Measurements from ENCODE around the gene MTMR12. TPM values are rescaled to one million over a fixed set of nuclear protein-coding genes. Genes with fewer than 3 reads are reported as not detected.
A peak's percentile ranks its signal among the peaks of the same experiment; 100 is the strongest.

MTMR12 gene
- total RNA-seq (10 to 100 TPM; 19.1 to 19.9 TPM), polyA plus RNA-seq (ENCODE audit: insufficient read length in 2 of 2) (10 to 100 TPM; 16.2 to 17.0 TPM)
- long read RNA-seq, donor 1 = 0 reads
- long read RNA-seq, donor 2 = 0 reads
- long read RNA-seq, donor 3, full-length matches to known transcripts = 1 of 1 reads
- long read RNA-seq, donor 3, partial matches to known transcripts = 0 of 1 reads
- long read RNA-seq, donor 3, other reads (novel, unspliced or antisense) = 0 of 1 reads
- long read RNA-seq, donor 4, full-length matches to known transcripts = 1 of 1 reads
- long read RNA-seq, donor 4, partial matches to known transcripts = 0 of 1 reads
- long read RNA-seq, donor 4, other reads (novel, unspliced or antisense) = 0 of 1 reads

- whole genome bisulfite sequencing (ENCODE audit: insufficient coverage) = under 1% methylated on average over 82 of the region's 83 CpGs
- H3K27me3 ChIP-seq (ENCODE audit: control insufficient read depth, insufficient read depth, low read length) = no peaks in the 10 kb centered on the region
- peaks cover 3% of the 10 kb centered on the region for H3K36me3 ChIP-seq (ENCODE audit: control insufficient read depth, insufficient read depth, low read length)
- H3K4me3 ChIP-seq (ENCODE audit: low read depth, low read length) = peak within 1 kb of the TSS; percentile 74
- no peaks in the 10 kb centered on the region for H3K9me3 ChIP-seq (ENCODE audit: control insufficient read depth, insufficient read depth, low read length)
- H3K27ac ChIP-seq (ENCODE audit: low read depth, low read length) = peak within 1 kb of the TSS; percentile 93
- peaks cover 14% of the 10 kb centered on the region for H3K4me1 ChIP-seq (ENCODE audit: control insufficient read depth, insufficient read depth, low read length)
- peak; percentile 96 to 100 (median 99) for DNase-seq (ENCODE audit: low read depth in 4 of 6, low spot score in 6 of 6)
Observed at GRCh38 chr5:32312595-32313332, at the start of gene MTMR12. TSS of gene MTMR12 (minus strand) at chr5:32312939. CDS start at chr5:32312838, 101 bp downstream.

- H3K36me3 ChIP-seq (ENCODE audit: control insufficient read depth, insufficient read depth, low read length) = peaks cover 15% of the 10 kb centered on the region
- no peaks in the 10 kb centered on the region for H3K4me1 ChIP-seq (ENCODE audit: control insufficient read depth, insufficient read depth, low read length)
- no peak overlapping the region for H3K4me3 ChIP-seq (ENCODE audit: low read depth, low read length)
- no peaks in the 10 kb centered on the region for H3K27me3 ChIP-seq (ENCODE audit: control insufficient read depth, insufficient read depth, low read length)
- H3K9me3 ChIP-seq (ENCODE audit: control insufficient read depth, insufficient read depth, low read length) = no peaks in the 10 kb centered on the region
- DNase-seq (ENCODE audit: low read depth in 4 of 6, low spot score in 6 of 6) = no peak
- H3K27ac ChIP-seq (ENCODE audit: low read depth, low read length) = no peak overlapping the region
- 100% methylated on average over 1 of the region's 4 CpGs for WGBS (ENCODE audit: insufficient coverage)
Observed at GRCh38 chr5:32362527-32362926, 49.8 kb upstream of the MTMR12 start.

- H3K27ac ChIP-seq (ENCODE audit: low read depth, low read length) = no peak overlapping the region
- no peak for DNase-seq (ENCODE audit: low read depth in 4 of 6, low spot score in 6 of 6)
- H3K4me3 ChIP-seq (ENCODE audit: low read depth, low read length) = no peak overlapping the region
- H3K4me1 ChIP-seq (ENCODE audit: control insufficient read depth, insufficient read depth, low read length) = no peaks in the 10 kb centered on the region
- no peaks in the 10 kb centered on the region for H3K27me3 ChIP-seq (ENCODE audit: control insufficient read depth, insufficient read depth, low read length)
- H3K36me3 ChIP-seq (ENCODE audit: control insufficient read depth, insufficient read depth, low read length) = peaks cover 18% of the 10 kb centered on the region
- no peaks in the 10 kb centered on the region for H3K9me3 ChIP-seq (ENCODE audit: control insufficient read depth, insufficient read depth, low read length)
- WGBS (ENCODE audit: insufficient coverage) = no CpG with 5 or more reads among the region's 4 CpGs
Observed at GRCh38 chr5:32360906-32361305, 48.2 kb upstream of the MTMR12 start.

GRCh38 chr5:32358611-32359010 is 45.9 kb upstream of the MTMR12 start:
- no peak for DNase-seq (ENCODE audit: low read depth in 4 of 6, low spot score in 6 of 6)
- Histone ChIP-seq H3K36me3 (ENCODE audit: control insufficient read depth, insufficient read depth, low read length) (peaks cover 15% of the 10 kb centered on the region), H3K9me3 (ENCODE audit: control insufficient read depth, insufficient read depth, low read length) (no peaks in the 10 kb centered on the region), H3K27ac (ENCODE audit: low read depth, low read length) (no peak overlapping the region), H3K4me1 (ENCODE audit: control insufficient read depth, insufficient read depth, low read length) (no peaks in the 10 kb centered on the region), H3K4me3 (ENCODE audit: low read depth, low read length) (no peak overlapping the region), H3K27me3 (ENCODE audit: control insufficient read depth, insufficient read depth, low read length) (no peaks in the 10 kb centered on the region)
- no CpG with 5 or more reads among the region's 6 CpGs for WGBS (ENCODE audit: insufficient coverage)

GRCh38 chr5:32357658-32358057 is 44.9 kb upstream of the MTMR12 start:
- DNase-seq (ENCODE audit: low read depth in 4 of 6, low spot score in 6 of 6) = no peak
- no peaks in the 10 kb centered on the region for H3K27me3 ChIP-seq (ENCODE audit: control insufficient read depth, insufficient read depth, low read length)
- H3K4me3 ChIP-seq (ENCODE audit: low read depth, low read length) = no peak overlapping the region
- no peaks in the 10 kb centered on the region for H3K4me1 ChIP-seq (ENCODE audit: control insufficient read depth, insufficient read depth, low read length)
- H3K9me3 ChIP-seq (ENCODE audit: control insufficient read depth, insufficient read depth, low read length) = no peaks in the 10 kb centered on the region
- H3K36me3 ChIP-seq (ENCODE audit: control insufficient read depth, insufficient read depth, low read length) = peaks cover 15% of the 10 kb centered on the region
- no peak overlapping the region for H3K27ac ChIP-seq (ENCODE audit: low read depth, low read length)

- no CpG with 5 or more reads among the region's 4 CpGs for WGBS (ENCODE audit: insufficient coverage)
- no peaks in the 10 kb centered on the region for H3K4me1 ChIP-seq (ENCODE audit: control insufficient read depth, insufficient read depth, low read length)
- no peaks in the 10 kb centered on the region for H3K9me3 ChIP-seq (ENCODE audit: control insufficient read depth, insufficient read depth, low read length)
- no peak overlapping the region for H3K27ac ChIP-seq (ENCODE audit: low read depth, low read length)
- H3K36me3 ChIP-seq (ENCODE audit: control insufficient read depth, insufficient read depth, low read length) = peaks cover 9% of the 10 kb centered on the region
- H3K4me3 ChIP-seq (ENCODE audit: low read depth, low read length) = no peak overlapping the region
- H3K27me3 ChIP-seq (ENCODE audit: control insufficient read depth, insufficient read depth, low read length) = no peaks in the 10 kb centered on the region
- peak in 1 of 6 donors; percentile 16 for DNase-seq (ENCODE audit: low read depth in 4 of 6, low spot score in 6 of 6)
Observed at GRCh38 chr5:32355686-32356085, 42.9 kb upstream of the MTMR12 start.

GRCh38 chr5:32353420-32353819 is 40.7 kb upstream of the MTMR12 start:
- Histone ChIP-seq H3K27ac (ENCODE audit: low read depth, low read length) (no peak overlapping the region), H3K9me3 (ENCODE audit: control insufficient read depth, insufficient read depth, low read length) (no peaks in the 10 kb centered on the region), H3K4me1 (ENCODE audit: control insufficient read depth, insufficient read depth, low read length) (no peaks in the 10 kb centered on the region), H3K4me3 (ENCODE audit: low read depth, low read length) (no peak overlapping the region), H3K36me3 (ENCODE audit: control insufficient read depth, insufficient read depth, low read length) (peaks cover 8% of the 10 kb centered on the region), H3K27me3 (ENCODE audit: control insufficient read depth, insufficient read depth, low read length) (no peaks in the 10 kb centered on the region)
- DNase-seq (ENCODE audit: low read depth in 4 of 6, low spot score in 6 of 6) = no peak
- 92% methylated on average over 8 of the region's 9 CpGs for WGBS (ENCODE audit: insufficient coverage)

- Histone ChIP-seq H3K27ac (ENCODE audit: low read depth, low read length) (no peak overlapping the region), H3K36me3 (ENCODE audit: control insufficient read depth, insufficient read depth, low read length) (peaks cover 6% of the 10 kb centered on the region), H3K9me3 (ENCODE audit: control insufficient read depth, insufficient read depth, low read length) (no peaks in the 10 kb centered on the region), H3K4me3 (ENCODE audit: low read depth, low read length) (no peak overlapping the region), H3K27me3 (ENCODE audit: control insufficient read depth, insufficient read depth, low read length) (no peaks in the 10 kb centered on the region), H3K4me1 (ENCODE audit: control insufficient read depth, insufficient read depth, low read length) (no peaks in the 10 kb centered on the region)
- WGBS (ENCODE audit: insufficient coverage) = 67% methylated on average over 3 of the region's 8 CpGs
- no peak for DNase-seq (ENCODE audit: low read depth in 4 of 6, low spot score in 6 of 6)
Observed at GRCh38 chr5:32352685-32353084, 39.9 kb upstream of the MTMR12 start.

- no peaks in the 10 kb centered on the region for H3K36me3 ChIP-seq (ENCODE audit: control insufficient read depth, insufficient read depth, low read length)
- no peak for DNase-seq (ENCODE audit: low read depth in 4 of 6, low spot score in 6 of 6)
- WGBS (ENCODE audit: insufficient coverage) = no CpG with 5 or more reads among the region's 2 CpGs
- no peak overlapping the region for H3K4me3 ChIP-seq (ENCODE audit: low read depth, low read length)
- no peaks in the 10 kb centered on the region for H3K27me3 ChIP-seq (ENCODE audit: control insufficient read depth, insufficient read depth, low read length)
- H3K4me1 ChIP-seq (ENCODE audit: control insufficient read depth, insufficient read depth, low read length) = no peaks in the 10 kb centered on the region
- no peak overlapping the region for H3K27ac ChIP-seq (ENCODE audit: low read depth, low read length)
- H3K9me3 ChIP-seq (ENCODE audit: control insufficient read depth, insufficient read depth, low read length) = peaks cover 2% of the 10 kb centered on the region
Observed at GRCh38 chr5:32346869-32347268, 34.1 kb upstream of the MTMR12 start.

Measured in spinal cord (tissue), 10 donors.